Testis (tissue), 3 donors: Measurements from ENCODE around the gene DMBT1. TPM values are rescaled to one million over a fixed set of nuclear protein-coding genes. Genes with fewer than 3 reads are reported as not detected.

Experiments
- DNase-seq: peaks from one replicate; pipeline ENCODE4 v3.0.0-alpha.2; 2019
- H3K27ac ChIP-seq, 2 donors: fragments of 200-600 bp; sonication (generic); one replicate each; pipeline ENCODE4 v1.5.1; 2019
- H3K27me3 ChIP-seq: fragments of 200-600 bp; sonication (generic); one replicate; pipeline ENCODE4 v1.5.1; 2019
- H3K36me3 ChIP-seq: fragments of 200-600 bp; sonication (generic); one replicate; pipeline ENCODE4 v1.5.1; 2017; ENCODE audit warnings: low read depth; ENCODE audit errors: missing control alignments
- H3K4me1 ChIP-seq: fragments of 200-600 bp; sonication (generic); one replicate; pipeline ENCODE4 v1.5.1; 2019
- H3K4me3 ChIP-seq, 2 donors: fragments of 200-600 bp; sonication (generic); one replicate each; pipeline ENCODE4 v1.5.1; 2017 to 2019
- H3K9me3 ChIP-seq: fragments of 200-600 bp; sonication (generic); one replicate; pipeline ENCODE4 v1.5.1; 2017
- POLR2A ChIP-seq: fragments of 450-650 bp; IDR thresholded peaks from one replicate; pipeline ENCODE4 v1.6.1; 2017; ENCODE audit warnings: antibody characterized with exemption, mild to moderate bottlenecking, moderate library complexity
- WGBS, 2 donors: methylation state at CpG; one replicate each; pipeline ENCODE4 v1.1.5; 2018; 5-methylcytosine and 5-hydroxymethylcytosine counted together
- intact Hi-C: fragments of 100-400 bp; cut with DNase I; formaldehyde crosslinking; loops from one replicate; pipeline ENCODE4 v1.15.1; 2023; ENCODE audit warnings: low total_unique reads
- polyA plus RNA-seq: library from polyadenylated mRNA; stranded (reverse); fragments of 350-450 nt; fragmentation: Illumina TruSeq; extraction: RNeasy Lipid Tissue Mini Kit (QIAGEN cat#74804); gene quantifications from one replicate; pipeline ENCODE4 v1.2.3, GENCODE V29; 2014; ENCODE audit warnings: low read depth, low replicate concordance; ENCODE audit not compliant: insufficient read depth
- total RNA-seq, 2 donors: library from RNA; depleted of rRNA; stranded (reverse); fragments of >200 nt; gene quantifications; one replicate each; pipeline ENCODE4 v1.2.3, GENCODE V29; 2016
- TF ChIP-seq, protein P1 (sequence below), 3 experiments: fragments of 450-650 bp in 2 of 3; fragments of 200-600 bp in 1 of 3; sonication (generic) in 1 of 3; IDR thresholded peaks; one replicate each; pipeline ENCODE4 v1.5.1; 2016 to 2019; ENCODE audit warnings: antibody characterized with exemption in 3 of 3, mild to moderate bottlenecking in 2 of 3, moderate library complexity in 1 of 3

Gene DMBT1
- total and polyA plus RNA-seq, 3 donors from 2014 or later, result 0.87 to 2.7 (median 1.2) TPM

DNA sequence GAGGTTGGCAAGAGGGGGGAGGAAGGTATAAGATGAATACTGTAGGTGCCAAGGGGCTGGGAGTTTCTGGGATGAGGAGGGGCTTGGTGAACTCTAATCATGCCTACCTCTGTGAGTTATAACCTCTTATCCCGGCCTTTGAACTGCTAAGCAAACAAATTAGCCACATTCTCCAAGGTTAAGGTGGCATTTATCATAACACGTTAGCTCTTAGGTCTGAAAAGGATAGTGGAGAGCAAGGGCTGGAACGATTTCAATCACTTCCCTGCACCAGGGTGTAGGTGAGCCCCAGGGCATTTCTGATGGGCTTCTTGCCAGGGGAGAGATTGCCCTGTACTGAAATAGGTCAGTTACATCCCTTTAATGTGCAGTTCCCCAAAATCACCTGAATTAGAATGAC lies 28.6 kb upstream of the DMBT1 start:
- no peaks in the 10 kb centered on the region for H3K27me3 ChIP-seq
- TF ChIP-seq POLR2A, result no peak
- TF ChIP-seq, protein P1, sequence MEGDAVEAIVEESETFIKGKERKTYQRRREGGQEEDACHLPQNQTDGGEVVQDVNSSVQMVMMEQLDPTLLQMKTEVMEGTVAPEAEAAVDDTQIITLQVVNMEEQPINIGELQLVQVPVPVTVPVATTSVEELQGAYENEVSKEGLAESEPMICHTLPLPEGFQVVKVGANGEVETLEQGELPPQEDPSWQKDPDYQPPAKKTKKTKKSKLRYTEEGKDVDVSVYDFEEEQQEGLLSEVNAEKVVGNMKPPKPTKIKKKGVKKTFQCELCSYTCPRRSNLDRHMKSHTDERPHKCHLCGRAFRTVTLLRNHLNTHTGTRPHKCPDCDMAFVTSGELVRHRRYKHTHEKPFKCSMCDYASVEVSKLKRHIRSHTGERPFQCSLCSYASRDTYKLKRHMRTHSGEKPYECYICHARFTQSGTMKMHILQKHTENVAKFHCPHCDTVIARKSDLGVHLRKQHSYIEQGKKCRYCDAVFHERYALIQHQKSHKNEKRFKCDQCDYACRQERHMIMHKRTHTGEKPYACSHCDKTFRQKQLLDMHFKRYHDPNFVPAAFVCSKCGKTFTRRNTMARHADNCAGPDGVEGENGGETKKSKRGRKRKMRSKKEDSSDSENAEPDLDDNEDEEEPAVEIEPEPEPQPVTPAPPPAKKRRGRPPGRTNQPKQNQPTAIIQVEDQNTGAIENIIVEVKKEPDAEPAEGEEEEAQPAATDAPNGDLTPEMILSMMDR (IDR thresholded peaks at IDR 0.05), result no peak
- intact Hi-C loops, result no loop called here
- no peak for DNase-seq
- WGBS, 2 donors, result 21 to 33% methylated on average over 3 of the region's 3 CpGs
- H3K36me3 ChIP-seq, result no peaks in the 10 kb centered on the region
- no peaks in the 10 kb centered on the region for H3K4me1 ChIP-seq
- no peak overlapping the region for H3K4me3 ChIP-seq
- H3K9me3 ChIP-seq, result no peaks in the 10 kb centered on the region
- H3K27ac ChIP-seq, result no peak overlapping the region

DNA sequence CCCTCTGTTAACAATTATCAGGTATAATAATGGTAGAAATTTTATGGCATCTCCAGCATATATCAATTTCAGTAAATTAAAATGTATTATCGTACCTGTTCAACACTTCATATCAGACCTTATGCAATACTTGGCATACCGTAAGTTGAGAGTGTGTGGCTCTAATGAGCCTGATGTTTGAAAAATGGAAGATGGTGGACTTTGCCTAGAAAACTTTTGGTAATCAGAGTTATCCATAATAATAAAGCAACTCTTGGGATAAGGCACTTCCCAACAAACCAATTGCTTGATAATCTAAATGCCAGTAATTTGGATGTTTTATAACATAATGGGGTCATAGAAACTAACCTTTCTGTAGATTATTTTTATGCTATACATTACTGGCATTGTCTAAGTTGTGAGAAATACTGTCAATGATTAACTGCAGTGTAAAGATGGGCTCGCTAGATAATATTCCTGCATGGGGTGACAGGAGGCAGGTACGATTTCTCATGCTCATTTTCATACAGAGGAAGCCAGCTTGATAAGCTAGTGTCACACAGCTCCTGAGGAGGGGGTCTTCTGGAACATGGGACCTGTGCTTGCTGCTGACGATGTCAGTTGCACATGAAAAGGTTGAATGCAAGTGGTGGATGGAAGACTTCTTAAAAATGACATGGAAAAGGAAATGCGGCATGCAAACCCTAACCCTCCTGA lies 27.8 kb upstream of the DMBT1 start:
- Histone ChIP-seq H3K4me3 (no peak overlapping the region), H3K4me1 (no peaks in the 10 kb centered on the region), H3K9me3 (no peaks in the 10 kb centered on the region), H3K27ac (no peak overlapping the region), H3K36me3 (no peaks in the 10 kb centered on the region), H3K27me3 (no peaks in the 10 kb centered on the region)
- intact Hi-C loops, result no loop called here
- 91 to 92% methylated on average over 6 of the region's 6 CpGs for WGBS, 2 donors
- no peak for TF ChIP-seq POLR2A
- TF ChIP-seq, protein P1 (IDR thresholded peaks at IDR 0.05), result no peak
- DNase-seq, result no peak

DNA sequence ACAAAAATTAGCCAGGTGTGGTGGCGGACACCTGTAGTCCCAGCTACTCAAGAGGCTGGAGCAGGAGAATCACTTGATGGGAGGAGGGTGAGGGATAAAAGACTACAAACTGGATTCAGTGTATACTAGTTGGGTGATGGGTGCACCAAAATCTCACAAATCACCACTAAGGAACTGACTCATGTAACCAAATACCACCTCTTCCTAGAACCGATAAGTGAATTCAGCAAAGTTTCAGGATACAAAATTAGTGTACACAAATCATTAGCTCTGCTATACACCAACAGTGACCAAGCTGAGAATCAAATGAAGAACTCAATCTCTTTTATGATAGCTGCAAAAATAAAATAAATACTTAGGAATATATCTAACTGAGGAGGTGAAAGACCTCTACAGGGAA lies 23.0 kb upstream of the DMBT1 start:
- no peak overlapping the region for H3K27ac ChIP-seq
- no peak for DNase-seq
- H3K36me3 ChIP-seq, result no peaks in the 10 kb centered on the region
- intact Hi-C loops, result no loop called here
- H3K9me3 ChIP-seq, result no peaks in the 10 kb centered on the region
- no peaks in the 10 kb centered on the region for H3K27me3 ChIP-seq
- TF ChIP-seq, protein P1 (IDR thresholded peaks at IDR 0.05), result no peak
- TF ChIP-seq POLR2A, result no peak
- WGBS, 2 donors, result 89 to 96% methylated on average over 2 of the region's 2 CpGs
- no peaks in the 10 kb centered on the region for H3K4me1 ChIP-seq
- no peak overlapping the region for H3K4me3 ChIP-seq

DNA sequence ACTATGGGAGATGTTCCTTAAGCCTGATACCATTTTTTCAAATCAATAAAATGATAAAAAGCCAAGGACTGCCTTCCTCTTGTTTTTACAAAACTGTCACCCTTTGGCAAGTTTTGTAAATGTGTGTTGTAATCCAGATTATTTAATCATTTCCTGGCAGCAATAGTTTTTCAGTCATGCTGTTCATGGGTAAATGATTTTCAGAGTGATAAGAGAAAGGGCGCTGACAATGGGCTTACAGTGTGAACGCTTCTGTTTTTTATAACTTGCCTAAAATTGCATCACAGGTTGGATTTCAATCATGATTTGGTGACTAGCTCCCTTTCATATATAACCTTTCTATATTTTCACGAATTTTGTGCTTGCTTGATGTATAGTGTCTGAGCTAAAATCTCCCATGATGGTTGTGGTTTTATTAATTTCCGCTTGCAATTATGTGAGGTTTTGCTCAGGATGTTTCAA lies 19.0 kb upstream of the DMBT1 start:
- TF ChIP-seq, protein P1 (IDR thresholded peaks at IDR 0.05), result no peak
- no peak for DNase-seq
- no peaks in the 10 kb centered on the region for H3K4me1 ChIP-seq
- H3K4me3 ChIP-seq, result no peak overlapping the region
- intact Hi-C loops, result no loop called here
- H3K9me3 ChIP-seq, result no peaks in the 10 kb centered on the region
- no peaks in the 10 kb centered on the region for H3K36me3 ChIP-seq
- WGBS, 2 donors, result 83 to 90% methylated on average over 4 of the region's 4 CpGs
- H3K27me3 ChIP-seq, result no peaks in the 10 kb centered on the region
- H3K27ac ChIP-seq, result no peak overlapping the region
